ENCODE results near the gene UPB1. TPM values are rescaled to one million over a fixed set of nuclear protein-coding genes. Genes with fewer than 3 reads are reported as not detected.
"Not testable (repeated sequence)": the region's sequence is repeated elsewhere in the genome, so short reads cannot be mapped to it uniquely, and the experiment has no call there.

Gene UPB1
- total and polyA plus RNA-seq, 2 experiments from 2014 or later = 0.13 TPM; not detected in 1

GRCh38 chr22:24489011-24489410 lies 6.1 kb upstream of the UPB1 start (continued):
- TF ChIP-seq CTCF (conservative IDR thresholded peaks at IDR 0.05; ENCODE audit: low read depth in 2 of 2) = no peak

- ATAC-seq, H3K27ac Mint-ChIP-seq: not testable (repeated sequence)
Observed at GRCh38 chr22:24489434-24489833, 5.7 kb upstream of the UPB1 start.

GRCh38 chr22:24492391-24492790 lies 2.7 kb upstream of the UPB1 start:
- Histone ChIP-seq H3K27ac (ENCODE audit: low read depth) (no peak overlapping the region), H3K4me3 (no peak overlapping the region), H3K4me2 (no peak overlapping the region), H2AFZ (no peak overlapping the region), H3F3A (replicated peaks; ENCODE audit: low read depth) (no peaks in the 10 kb centered on the region; the same call in 1 of the 2 replicates), H3K79me2 (replicated peaks; ENCODE audit: insufficient read depth) (no peaks in the 10 kb centered on the region), H3K9me2 (ENCODE audit: insufficient read depth) (no peaks in the 10 kb centered on the region; the same call in 1 of the 2 replicates), H3K36me3 (ENCODE audit: insufficient read depth) (no peaks in the 10 kb centered on the region; the same call in 1 of the 2 replicates), H3K4me1 (ENCODE audit: insufficient read depth) (peaks cover 6% of the 10 kb centered on the region), H4K20me1 (replicated peaks; ENCODE audit: insufficient read depth) (no peaks in the 10 kb centered on the region; the same call in 1 of the 2 replicates), H3K27me3 (ENCODE audit: insufficient read depth) (peaks cover 53% of the 10 kb centered on the region)
- no peak overlapping the region for H3K27ac Mint-ChIP-seq
- no peak overlapping the region for H3K4me3 Mint-ChIP-seq
- DNase-seq (ENCODE audit: low spot score) = no peak
- H3K36me3 Mint-ChIP-seq (ENCODE audit: low read depth) = peaks cover 6% of the 10 kb centered on the region; the same call in 2 of the 3 replicates
- no peak for TF ChIP-seq EZH2phosphoT487 (IDR thresholded peaks at IDR 0.05; ENCODE audit: unreplicated experiment)
- TF ChIP-seq EZH2 (IDR thresholded peaks at IDR 0.05; ENCODE audit: low read depth, unreplicated experiment) = no peak
- no peak for TF ChIP-seq ZNF331 (CRISPR knock-in tag; IDR thresholded peaks at IDR 0.05; ENCODE audit: low read depth)
- no peak for TF ChIP-seq REST (IDR thresholded peaks at IDR 0.05; ENCODE audit: unreplicated experiment)
- H3K9me3 Mint-ChIP-seq = peaks cover 12% of the 10 kb centered on the region; the same call in 2 of the 3 replicates
- H3K27me3 Mint-ChIP-seq (ENCODE audit: insufficient read depth, low read depth, poor library complexity) = peaks cover 37% of the 10 kb centered on the region
- ATAC-seq = no peak
- H3K4me1 Mint-ChIP-seq = no peaks in the 10 kb centered on the region

More at GRCh38 chr22:24489434-24489833, 5.7 kb upstream of the UPB1 start:
- not testable (repeated sequence) for H3K4me1 ChIP-seq (ENCODE audit: insufficient read depth); H4K20me1 ChIP-seq (replicated peaks; ENCODE audit: insufficient read depth); H3K4me3 ChIP-seq; H3K27ac ChIP-seq (ENCODE audit: low read depth); H3K36me3 Mint-ChIP-seq (ENCODE audit: low read depth); H3K36me3 ChIP-seq (ENCODE audit: insufficient read depth); DNase-seq (ENCODE audit: low spot score); H3K4me1 Mint-ChIP-seq; H3K9me2 ChIP-seq (ENCODE audit: insufficient read depth); H3K4me2 ChIP-seq; H3K4me3 Mint-ChIP-seq; H3K9me3 Mint-ChIP-seq; H3F3A ChIP-seq (replicated peaks; ENCODE audit: low read depth); H2AFZ ChIP-seq; H3K79me2 ChIP-seq (replicated peaks; ENCODE audit: insufficient read depth)
- H3K27me3 Mint-ChIP-seq (ENCODE audit: insufficient read depth, low read depth, poor library complexity) = peaks cover 15% of the 10 kb centered on the region
- H3K27me3 ChIP-seq (ENCODE audit: insufficient read depth) = peaks cover 27% of the 10 kb centered on the region
